Measurements from ENCODE around the gene RHO. TPM values are rescaled to one million over a fixed set of nuclear protein-coding genes. Genes with fewer than 3 reads are reported as not detected.

The RHO gene
- polyA plus RNA-seq, 1 of the 3 experiments (the other 2 are of a cell fraction) = not detected

- no peaks in the 10 kb centered on the region for H3K27me3 ChIP-seq (ENCODE audit: insufficient read depth)
- no peaks in the 10 kb centered on the region for H3K79me2 ChIP-seq (ENCODE audit: insufficient read depth)
- H3K27ac ChIP-seq (ENCODE audit: low read depth in 2 of 2, low read length in 1 of 2) = peak overlapping the region; percentile 69 to 85
- peaks cover 36 to 64% of the 10 kb centered on the region in 2 experiments for H3K4me1 ChIP-seq (ENCODE audit: control insufficient read depth in 1 of 2, insufficient read depth in 2 of 2, low read depth in 1 of 2, low read length in 1 of 2)
- H3K36me3 ChIP-seq (replicated peaks in 1 of 2; ENCODE audit: control insufficient read depth in 1 of 2, insufficient read depth in 2 of 2, low read length in 1 of 2) = no peaks in the 10 kb centered on the region
- peak overlapping the region; percentile 7 to 17; a peak in 2 of 4 replicates for H3K4me3 ChIP-seq (ENCODE audit: low read depth in 2 of 2, low read length in 1 of 2)
- ChIA-PET POLR2A (no interaction called here), CTCF (interaction anchor here (2.0 to 5.4 kb wide), 2 partner anchors 9 to 70 kb away, joined by 7 to 18 read pairs; no protein-coding TSS in a partner anchor)
- no peaks in the 10 kb centered on the region for H4K20me1 ChIP-seq (ENCODE audit: insufficient read depth)
- H3K4me2 ChIP-seq = peak overlapping the region; percentile 78
- H3F3A ChIP-seq (replicated peaks; ENCODE audit: insufficient read depth) = peaks cover 8% of the 10 kb centered on the region
- no peaks in the 10 kb centered on the region for H3K9me3 ChIP-seq
- 0 out of 2 replicates have a peak, but pooled peaks have one; percentile 12 for TF ChIP-seq TCF12 (IDR thresholded peaks at IDR 0.05)
- no peak for TF ChIP-seq MEF2A (IDR thresholded peaks at IDR 0.05; ENCODE audit: borderline replicate concordance, low read depth)
- H3K9ac ChIP-seq = peak overlapping the region; percentile 60
- peak; percentile 73 for DNase-seq
- WGBS (ENCODE audit: low lambda C conversion rate) = 60% methylated on average over 11 of the region's 16 CpGs
- H2AFZ ChIP-seq (ENCODE audit: low read depth) = peak overlapping the region; percentile 79
- no peaks in the 10 kb centered on the region for H3K9me2 ChIP-seq
Observed at GRCh38 chr3:129560269-129560787, 31.9 kb downstream of the RHO start.

GRCh38 chr3:129560911-129561594, 32.6 kb downstream of the RHO start:
- Histone ChIP-seq H3K27me3 (ENCODE audit: insufficient read depth) (no peaks in the 10 kb centered on the region), H3K4me2 (peak overlapping the region; percentile 78), H3K4me1 (ENCODE audit: control insufficient read depth in 1 of 2, insufficient read depth in 2 of 2, low read depth in 1 of 2, low read length in 1 of 2) (peaks cover 36 to 67% of the 10 kb centered on the region in 2 experiments), H2AFZ (ENCODE audit: low read depth) (peak overlapping the region; percentile 79), H3K79me2 (ENCODE audit: insufficient read depth) (no peaks in the 10 kb centered on the region), H3K9me3 (no peaks in the 10 kb centered on the region), H4K20me1 (ENCODE audit: insufficient read depth) (no peaks in the 10 kb centered on the region), H3K36me3 (replicated peaks in 1 of 2; ENCODE audit: control insufficient read depth in 1 of 2, insufficient read depth in 2 of 2, low read length in 1 of 2) (no peaks in the 10 kb centered on the region), H3K4me3 (ENCODE audit: low read depth in 2 of 2, low read length in 1 of 2) (peak overlapping the region in 1 of 2 experiments; percentile 7; a peak in 1 of 4 replicates), H3K9ac (peak overlapping the region; percentile 60), H3F3A (replicated peaks; ENCODE audit: insufficient read depth) (peaks cover 8% of the 10 kb centered on the region), H3K9me2 (no peaks in the 10 kb centered on the region), H3K27ac (ENCODE audit: low read depth in 2 of 2, low read length in 1 of 2) (peak overlapping the region; percentile 69 to 85)
- peak; percentile 91 for DNase-seq
- WGBS (ENCODE audit: low lambda C conversion rate) = 53% methylated on average over 8 of the region's 18 CpGs
- ChIA-PET POLR2A (interaction anchor here (0.6 kb wide), 2 partner anchors 26 to 35 kb away, joined by 3 read pairs; no protein-coding TSS in a partner anchor), CTCF (interaction anchor here (1.0 to 5.4 kb wide), 3 partner anchors 35 to 71 kb away, joined by 3 to 18 read pairs (median 4); no protein-coding TSS in a partner anchor)
- TF ChIP-seq FOXM1 (IDR thresholded peaks at IDR 0.05; ENCODE audit: low read depth) (peak; percentile 42; the same call in 1 of the 2 replicates), YY1 (IDR thresholded peaks at IDR 0.05; ENCODE audit: low read depth) (peak; percentile 51; the same call in 1 of the 2 replicates), REST (IDR thresholded peaks at IDR 0.05; ENCODE audit: low read depth, low read length) (no peak), NFIC (IDR thresholded peaks at IDR 0.05; ENCODE audit: borderline replicate concordance) (peak; percentile 81), TEAD4 (IDR thresholded peaks at IDR 0.05; ENCODE audit: borderline replicate concordance, insufficient read depth) (0 out of 2 replicates have a peak, but pooled peaks have one; percentile 35), ELF1 (IDR thresholded peaks at IDR 0.05) (no peak), TAF1 (IDR thresholded peaks at IDR 0.05; ENCODE audit: borderline replicate concordance, low read depth, low read length) (0 out of 2 replicates have a peak, but pooled peaks have one; percentile 15), NRF1 (IDR thresholded peaks at IDR 0.05; ENCODE audit: low read depth, low read length) (no peak), PBX3 (IDR thresholded peaks at IDR 0.05) (peak; percentile 32; the same call in 1 of the 2 replicates), TCF12 (IDR thresholded peaks at IDR 0.05) (peak; percentile 83), SIN3A (IDR thresholded peaks at IDR 0.05; ENCODE audit: borderline replicate concordance, low read depth, low read length) (no peak), RCOR1 (IDR thresholded peaks at IDR 0.05; ENCODE audit: low read length) (0 out of 2 replicates have a peak, but pooled peaks have one; percentile 19), MXI1 (IDR thresholded peaks at IDR 0.05; ENCODE audit: low read depth, low read length) (no peak), EZH2phosphoT487 (IDR thresholded peaks at IDR 0.05; ENCODE audit: borderline replicate concordance, low read depth) (no peak), GABPA (IDR thresholded peaks at IDR 0.05; ENCODE audit: low read depth) (no peak), CTCF (IDR thresholded peaks at IDR 0.05) (no peak), CHD2 (IDR thresholded peaks at IDR 0.05; ENCODE audit: low read length, partially characterized antibody) (peak; percentile 48)
